Medulla oblongata (tissue), 1 donor: ENCODE data around the gene CNOT1.
"Not testable (repeated sequence)": the region's sequence is repeated elsewhere in the genome, so short reads cannot be mapped to it uniquely, and the experiment has no call there.

Experiments
- DNase-seq: peaks from one replicate; pipeline ENCODE4 v3.0.0-alpha.2; 2015; ENCODE audit errors: extremely low spot score

CNOT1 gene

DNA sequence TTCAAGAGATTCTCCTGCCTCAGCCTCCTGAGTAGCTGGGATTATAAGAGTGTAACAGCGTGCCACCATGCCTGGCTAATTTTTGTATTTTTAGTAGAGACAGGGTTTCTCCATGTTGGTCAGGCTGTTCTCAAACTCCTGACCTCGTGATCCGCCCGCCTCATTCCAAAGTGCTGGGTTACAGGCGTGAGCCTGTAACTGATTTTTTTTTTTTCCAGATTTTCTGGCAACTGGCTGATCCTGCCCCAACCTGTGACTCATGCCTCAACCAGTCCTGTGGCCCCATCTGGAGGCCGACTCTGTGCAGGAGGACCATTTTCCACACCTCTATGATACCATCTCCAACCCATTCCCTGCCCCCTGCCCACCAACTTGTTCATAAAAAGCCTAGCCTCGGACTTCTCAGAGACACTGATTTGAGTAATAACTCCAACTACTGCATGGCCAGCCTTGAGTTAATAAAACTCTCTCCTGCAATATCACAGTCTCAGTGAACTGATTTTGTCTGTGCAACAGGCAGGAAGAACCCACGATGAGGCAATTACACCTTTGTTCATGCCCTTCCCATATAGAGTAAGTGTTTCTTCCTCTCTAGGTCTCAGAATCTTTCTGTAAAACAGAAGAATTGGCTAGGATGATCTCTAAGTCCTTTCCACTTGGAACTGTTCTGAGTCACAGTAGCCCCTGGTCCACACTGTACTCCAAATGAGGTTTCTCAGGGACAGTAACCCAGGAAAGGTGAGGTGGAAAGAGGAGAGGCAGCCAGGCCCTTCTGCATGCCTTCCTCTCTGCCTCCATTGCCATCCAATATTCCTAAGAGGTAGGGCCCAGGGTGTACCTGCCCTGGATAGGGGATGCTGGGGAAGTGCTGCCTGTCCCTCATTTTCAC, 8.8 kb upstream of the CNOT1 start:
- DNase-seq: peak; percentile 24

DNA sequence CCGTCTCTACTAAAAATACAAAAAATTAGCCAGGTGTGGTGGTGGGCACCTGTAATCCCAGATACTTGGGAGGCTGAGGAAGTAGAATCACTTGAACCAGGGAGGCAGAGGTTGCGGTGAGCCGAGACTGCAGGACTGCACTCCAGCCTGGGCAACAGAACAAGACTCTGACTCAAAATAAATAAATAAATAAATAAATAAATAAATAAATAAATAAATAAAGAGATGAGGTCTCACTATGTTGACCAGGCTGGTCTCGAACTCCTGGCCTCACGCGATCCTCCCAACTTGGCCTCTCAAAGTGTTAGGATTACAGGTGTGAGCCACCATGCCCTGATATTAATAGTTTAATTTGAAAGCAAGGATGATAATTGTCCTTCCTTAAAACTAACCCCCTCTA, 7.4 kb upstream of the CNOT1 start:
- not testable (repeated sequence) for DNase-seq

DNA sequence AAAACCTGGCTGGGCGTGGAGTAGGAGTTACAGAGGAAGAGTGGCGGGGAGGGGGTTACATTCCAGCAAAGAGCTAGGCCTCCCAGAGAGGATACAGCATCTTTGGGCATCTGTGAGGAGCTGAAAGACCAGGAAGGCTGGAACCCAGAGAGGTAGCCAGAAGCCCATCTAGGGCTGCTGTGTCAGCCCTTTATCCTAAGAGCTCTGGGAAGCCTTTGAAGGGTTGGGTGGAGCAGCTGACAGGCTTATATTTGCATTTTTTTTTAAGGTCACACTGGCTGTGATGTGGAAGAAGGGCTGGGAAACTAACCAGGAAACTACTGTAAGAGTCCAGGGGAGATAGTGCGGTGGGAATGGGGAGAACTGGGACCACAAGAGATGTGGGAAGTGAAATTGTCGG, 6.8 kb upstream of the CNOT1 start:
- no peak for DNase-seq

DNA sequence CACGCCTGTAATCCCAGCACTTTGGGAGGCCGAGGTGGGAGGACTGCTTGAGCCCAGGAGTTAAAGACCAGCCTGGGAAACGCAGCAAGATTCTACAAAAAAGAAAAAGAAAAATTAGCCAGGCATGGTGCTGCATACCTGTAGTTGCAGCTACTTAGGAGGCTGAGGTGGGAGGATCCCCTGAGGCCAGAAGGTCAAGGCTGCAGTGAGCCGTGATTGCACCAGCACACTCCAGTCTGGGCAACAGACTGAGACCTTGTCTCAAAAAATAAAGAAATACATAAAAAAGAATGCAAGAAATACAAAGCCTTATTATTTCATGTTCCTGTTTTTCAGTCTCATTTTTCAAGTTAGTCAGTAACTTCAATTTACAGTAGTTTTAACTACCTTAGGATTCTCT, 5.9 kb upstream of the CNOT1 start:
- DNase-seq: no peak

DNA sequence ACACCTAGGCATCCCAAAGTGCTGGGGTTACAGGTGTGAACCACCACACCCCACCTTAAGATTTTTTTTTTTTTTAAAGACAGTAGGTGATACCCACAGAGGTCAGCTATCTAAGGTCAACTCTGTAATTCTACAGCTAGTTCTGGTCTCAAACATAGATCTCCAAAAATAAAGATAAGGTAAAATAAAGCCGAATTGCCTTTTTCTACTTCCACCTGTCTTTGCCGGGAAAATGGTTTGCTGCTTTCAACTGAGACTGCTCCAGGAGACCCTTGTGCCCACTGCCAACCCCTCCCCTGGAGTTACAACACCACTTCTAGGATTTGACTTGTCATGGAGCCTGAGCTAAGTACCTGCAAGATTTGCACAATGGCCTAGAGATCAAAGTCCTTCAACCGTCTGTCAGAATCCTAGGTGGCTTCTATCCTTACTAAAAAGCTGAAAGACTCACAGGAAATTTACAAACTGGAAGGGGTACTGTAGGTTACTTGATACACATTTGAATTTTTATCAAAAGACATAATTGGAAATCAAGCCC, 4.7 kb upstream of the CNOT1 start:
- DNase-seq: no peak

DNA sequence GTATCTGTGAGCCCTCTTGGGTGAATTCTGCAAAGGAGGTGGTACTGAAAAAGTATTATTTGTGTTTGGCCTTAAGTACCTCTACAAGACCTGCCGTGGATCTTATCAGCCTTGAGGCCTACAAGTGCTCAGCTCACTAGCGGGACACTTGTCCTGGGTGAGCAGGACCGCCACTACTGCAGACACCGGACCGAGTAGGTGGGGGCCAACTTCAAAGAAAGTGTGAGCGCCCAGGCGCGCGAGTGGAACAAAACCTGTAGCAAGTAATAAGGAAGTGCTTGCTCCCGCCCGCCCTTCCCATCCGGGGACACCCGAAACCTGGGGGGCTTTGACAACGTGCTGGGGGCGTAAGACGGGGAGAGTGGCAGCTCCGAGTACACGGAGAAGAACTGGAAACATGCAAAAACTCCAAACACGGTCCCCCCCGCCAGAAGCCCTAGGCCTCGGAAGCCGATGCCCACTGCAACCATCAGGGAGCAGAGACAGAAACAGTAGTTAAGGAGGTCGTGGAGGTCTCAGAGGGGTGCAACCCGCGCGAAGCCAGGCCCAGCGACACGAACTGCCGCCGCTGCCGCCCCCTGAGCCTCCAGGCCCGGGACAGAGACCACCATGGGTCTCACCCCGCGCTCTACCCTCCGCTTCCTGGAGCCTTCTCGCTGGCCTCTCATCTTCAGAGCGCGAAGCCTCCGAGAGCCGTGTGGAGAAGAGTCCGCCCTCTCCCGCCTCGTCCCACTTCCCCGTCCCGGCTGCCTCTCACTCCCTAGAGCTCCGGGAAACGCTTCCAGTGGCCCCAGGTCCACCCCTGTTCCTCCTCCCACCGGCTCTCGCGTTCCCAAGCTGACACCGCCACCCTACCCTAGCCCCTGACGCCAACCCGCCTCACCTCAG, 537 bp downstream of the CNOT1 start:
- DNase-seq: peak; percentile 60

DNA sequence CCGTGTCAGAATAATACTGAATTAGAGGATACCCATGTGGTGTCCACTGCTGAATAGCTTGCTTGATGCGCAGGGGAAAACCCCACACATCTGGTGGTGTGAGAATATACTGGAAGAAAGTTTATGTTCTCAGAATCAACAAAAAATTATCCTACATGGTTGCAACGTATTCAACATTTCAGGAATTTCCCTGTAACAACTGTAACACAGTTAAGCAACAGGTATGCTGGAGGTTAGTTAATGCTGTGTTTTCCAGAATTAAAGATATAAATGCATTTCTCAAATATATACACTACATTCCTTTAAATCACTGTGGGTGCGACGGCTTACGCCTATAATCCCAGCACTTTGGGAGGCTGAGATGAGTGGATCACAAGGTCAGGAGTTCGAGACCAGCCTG, 5.4 kb downstream of the CNOT1 start:
- DNase-seq: no peak

DNA sequence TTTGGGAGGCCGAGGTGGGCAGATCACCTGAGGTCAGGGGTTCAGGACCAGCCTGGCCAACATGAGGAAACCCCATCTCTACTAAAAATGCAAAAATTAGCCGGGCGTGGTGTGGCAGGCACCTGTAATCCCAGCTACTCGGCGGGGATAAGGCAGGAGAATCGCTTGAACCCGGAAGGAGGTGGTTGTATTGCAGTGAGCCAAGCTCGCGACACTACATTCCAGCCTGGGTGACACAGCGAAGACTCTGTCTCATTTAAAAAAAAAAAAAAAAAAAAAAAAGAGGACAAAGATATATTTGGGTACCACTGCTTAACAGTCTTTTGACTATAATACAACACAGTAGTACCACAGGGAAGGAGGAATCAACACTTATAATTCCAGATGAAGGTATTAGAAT, 9.2 kb downstream of the CNOT1 start:
- no peak for DNase-seq

DNA sequence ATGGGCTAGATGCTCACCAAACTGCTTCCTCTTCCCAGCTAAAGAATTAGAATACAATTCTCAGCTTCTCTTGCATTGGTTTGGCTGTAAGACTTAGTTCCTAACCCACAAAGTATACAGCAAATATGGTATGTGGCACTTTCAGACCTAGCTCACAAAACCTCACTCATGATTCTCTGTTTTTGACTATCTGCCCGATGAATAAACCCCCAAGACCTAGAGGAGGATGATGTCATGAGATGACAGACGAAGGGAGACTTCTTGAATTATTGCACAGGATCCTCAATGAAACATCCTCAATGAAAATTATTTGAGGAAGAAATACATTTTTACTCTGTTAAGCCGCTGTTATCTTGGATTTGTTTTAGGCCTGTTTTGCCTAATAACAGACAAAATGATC, 14.3 kb downstream of the CNOT1 start:
- no peak for DNase-seq

DNA sequence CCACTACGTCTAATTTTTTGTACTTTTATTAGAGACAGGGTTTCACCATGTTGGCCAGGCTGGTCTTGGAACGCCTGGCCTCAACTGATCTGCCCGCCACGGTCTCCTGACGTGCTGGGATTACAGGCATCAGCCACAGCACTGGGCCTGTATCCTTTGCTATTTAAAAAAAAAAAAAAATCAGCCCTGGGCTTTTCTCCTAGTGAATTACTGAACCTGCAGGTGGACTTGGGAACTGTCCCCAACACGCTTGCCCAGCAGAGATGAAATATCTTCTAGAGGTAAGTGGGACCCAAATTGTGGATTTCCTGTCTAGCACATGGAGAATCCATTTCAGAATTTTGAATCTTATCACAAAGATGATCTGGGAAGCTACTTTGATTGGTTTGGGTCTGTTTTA, 14.8 kb downstream of the CNOT1 start:
- no peak for DNase-seq

DNA sequence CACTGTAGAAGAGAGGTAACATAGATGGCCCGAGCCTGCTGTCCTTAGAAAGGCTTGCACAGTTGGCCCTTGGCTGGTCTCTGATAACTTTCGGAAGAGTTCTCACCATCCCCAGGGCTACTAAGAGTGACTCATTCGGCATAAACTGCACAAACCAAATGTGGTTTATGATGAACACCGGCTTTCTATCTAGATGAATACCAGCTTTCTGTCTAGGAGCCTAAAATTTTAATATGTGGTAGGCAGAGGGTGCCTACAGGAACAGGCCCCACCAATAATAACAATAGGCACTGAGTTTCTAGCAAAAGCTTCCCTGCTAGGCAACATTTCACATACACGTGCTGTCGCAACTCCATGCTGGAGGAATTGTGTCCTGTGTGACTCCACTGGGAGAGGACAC, 15.4 kb downstream of the CNOT1 start:
- no peak for DNase-seq

DNA sequence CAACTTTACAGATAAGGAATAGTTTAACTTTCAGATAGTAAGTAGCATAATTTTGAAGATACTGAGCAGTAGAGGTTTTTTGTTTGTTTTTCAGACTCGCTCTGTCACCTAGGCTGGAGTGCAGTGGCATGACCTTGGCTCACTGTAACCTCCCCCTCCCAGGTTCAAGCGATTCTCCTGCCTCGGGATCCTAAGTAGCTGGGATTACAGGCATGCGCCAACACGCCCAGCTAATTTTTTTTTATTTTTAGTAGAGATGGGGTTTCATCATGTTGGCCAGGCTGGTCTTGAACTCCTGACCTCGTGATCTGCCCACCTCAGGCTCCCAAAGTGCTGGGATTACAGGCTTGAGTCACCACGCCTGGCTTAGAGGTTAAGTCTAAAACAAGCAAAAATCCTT, 16.7 kb downstream of the CNOT1 start:
- not testable (repeated sequence) for DNase-seq

DNA sequence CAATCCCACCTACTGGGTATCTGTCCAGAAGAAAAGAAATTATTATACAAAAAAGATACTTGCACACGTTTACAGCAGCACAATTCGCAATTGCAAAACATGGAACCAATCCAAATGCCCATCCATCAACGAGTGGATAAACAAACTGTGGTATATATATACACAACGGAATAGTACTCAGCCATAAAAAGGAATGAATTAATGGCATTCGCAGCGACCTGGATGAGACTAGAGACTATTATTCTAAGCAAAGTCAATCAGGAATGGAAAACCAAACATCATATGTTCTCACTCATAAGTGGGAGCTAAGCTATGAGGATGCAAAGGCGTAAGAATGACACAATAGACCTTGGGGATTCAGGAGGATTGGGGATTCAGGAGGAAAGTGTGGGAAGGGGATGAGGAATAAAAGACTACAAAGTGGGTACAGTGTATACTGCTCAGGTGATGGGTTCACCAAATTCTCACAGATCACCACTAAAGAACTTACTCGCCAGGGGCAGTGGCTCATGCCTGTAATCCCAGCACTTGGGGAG, 21.0 kb downstream of the CNOT1 start:
- no peak for DNase-seq

DNA sequence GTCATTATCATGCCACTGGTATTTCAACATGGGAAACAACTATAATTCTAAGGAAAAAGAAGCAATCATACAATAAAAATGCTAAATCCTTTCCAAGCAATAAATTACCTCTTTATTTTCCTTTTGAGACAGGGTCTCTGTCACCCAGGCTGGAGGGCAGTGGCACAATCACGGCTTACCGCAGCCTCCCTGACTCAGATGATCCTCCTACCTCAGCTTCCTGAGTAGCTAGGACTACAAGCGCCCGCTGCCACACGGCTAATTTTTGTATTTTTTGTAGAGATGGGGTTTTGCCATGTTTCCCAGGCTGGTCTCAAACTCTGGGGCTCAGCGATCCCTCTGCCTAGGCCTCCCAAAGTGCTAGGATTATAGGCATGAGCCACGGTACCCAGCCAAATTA, 24.1 kb downstream of the CNOT1 start:
- no peak for DNase-seq

DNA sequence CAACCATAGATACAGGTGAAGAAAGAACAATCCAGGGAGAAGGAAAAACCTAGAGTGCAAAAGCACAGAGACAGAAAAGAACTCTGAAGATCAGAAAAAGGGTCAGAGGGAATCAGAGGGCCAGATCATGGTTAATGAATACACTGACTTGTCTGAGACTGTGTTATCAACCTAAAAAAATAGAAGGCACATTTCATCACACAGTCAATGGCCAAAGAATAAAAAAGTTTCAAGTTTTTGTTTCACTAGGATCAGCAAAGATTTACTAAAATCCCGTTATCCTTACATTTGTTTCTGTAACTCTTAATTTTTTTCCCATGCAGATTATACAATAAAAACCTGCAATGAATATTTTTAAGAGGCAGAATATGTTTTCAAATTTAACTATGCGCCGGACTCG, 38.5 kb downstream of the CNOT1 start:
- no peak for DNase-seq

DNA sequence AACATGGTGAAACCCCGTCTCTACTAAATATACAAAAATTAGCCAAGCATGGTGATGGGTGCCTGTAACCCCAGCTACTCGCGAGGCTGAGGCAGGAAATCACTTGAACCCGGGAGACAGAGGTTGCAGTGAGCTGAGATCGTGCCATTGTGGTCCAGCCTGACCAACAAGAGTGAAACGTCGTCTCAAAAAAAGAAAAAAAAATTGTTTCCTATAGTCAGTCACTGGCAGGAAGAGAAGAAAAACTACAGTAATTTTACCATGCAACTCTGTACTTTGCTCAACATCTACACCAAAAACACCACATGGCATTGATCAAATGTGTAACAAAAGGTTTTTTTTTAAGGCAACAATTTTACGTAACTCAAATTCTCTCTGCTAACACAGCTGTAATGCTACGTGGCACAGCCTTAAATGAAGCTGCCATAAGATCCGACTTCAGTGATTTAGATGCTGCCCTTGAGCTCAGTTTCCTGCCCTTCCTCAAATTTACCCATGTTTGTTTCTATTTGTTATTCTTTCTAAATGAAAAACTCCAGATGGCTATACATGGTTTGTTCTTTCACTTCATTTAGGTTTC, 40.2 kb downstream of the CNOT1 start:
- DNase-seq: no peak

DNA sequence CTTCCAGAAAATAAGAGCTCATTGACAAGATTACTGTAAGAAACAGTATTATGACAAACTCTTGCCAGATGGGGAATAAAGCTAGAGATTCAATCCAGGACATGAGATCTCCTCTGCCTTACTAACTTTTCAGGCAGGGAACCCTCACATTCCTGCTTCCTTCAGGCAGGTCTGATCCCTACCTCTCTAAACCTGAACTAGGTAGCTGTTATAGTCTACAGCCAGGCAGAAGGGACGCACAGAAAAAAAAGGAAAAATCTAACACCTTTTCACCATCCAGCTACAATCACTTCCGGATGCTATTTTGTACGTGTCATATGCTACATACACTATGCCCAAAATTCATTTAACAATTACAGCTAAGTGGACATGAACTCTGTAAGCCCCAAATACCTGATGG, 41.2 kb downstream of the CNOT1 start:
- no peak for DNase-seq

DNA sequence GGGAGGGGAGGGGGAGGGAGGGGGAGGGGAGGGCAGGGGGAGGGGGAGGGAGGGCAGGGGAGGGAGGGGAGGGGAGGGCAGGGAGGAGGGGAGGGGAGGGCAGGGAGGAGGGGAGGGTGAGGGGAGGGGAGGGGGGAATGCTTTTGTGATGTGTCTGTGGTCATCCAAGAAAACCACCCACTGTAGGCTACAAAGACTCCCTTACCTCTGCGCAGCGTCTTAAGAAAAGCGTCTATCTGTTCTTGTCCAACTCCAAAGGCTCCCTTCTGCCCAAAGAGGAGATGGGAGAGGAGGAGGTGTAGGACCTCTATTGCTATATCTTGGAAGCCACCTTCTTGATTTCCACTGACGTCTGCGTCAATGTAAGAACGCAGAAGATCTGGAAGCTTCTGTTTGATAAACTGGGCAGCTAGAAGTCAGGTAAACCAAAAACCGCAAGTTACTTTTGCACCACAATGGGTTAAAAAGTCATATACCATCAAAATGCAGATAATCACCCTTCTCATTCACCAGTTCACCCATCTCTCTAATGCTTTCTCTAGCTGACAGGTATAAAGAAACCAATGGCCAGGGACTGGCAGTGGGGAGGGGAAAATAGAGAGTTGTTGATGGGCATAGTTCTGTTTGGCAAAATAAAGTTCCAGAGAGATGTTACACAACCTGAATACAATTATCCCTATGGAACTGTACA, 43.1 kb downstream of the CNOT1 start:
- no peak for DNase-seq

DNA sequence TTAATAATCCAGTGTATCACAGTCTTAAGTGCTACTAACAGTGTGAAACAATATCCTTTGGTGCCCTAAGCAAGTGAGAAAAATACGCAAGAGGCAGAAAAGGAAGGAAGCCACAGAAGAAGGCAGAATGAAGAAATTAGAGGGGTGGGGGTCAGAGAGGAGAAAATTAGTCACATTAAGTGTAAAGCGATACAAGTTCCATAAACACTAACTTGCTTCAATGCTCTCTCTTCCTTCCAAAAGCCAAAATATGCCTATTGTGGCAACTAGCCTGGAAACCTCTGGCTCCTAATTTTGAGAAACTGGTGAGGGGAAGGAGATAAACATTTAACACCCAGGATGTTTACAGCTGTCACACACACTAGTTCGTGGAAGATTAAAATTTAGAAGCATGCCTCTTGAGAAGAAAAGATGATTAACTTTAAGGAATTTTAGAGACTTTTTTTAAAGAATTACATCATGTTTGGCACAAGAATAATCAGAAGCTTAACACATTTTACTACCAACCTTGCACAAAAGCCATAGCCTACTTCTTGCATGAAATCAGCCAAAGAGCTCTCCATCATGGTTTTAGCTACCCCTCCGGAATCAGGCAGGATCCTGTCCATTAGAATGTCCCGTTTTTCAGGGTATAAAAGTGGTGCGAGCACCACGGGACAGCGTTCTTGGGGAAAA, 44.7 kb downstream of the CNOT1 start:
- DNase-seq: no peak

DNA sequence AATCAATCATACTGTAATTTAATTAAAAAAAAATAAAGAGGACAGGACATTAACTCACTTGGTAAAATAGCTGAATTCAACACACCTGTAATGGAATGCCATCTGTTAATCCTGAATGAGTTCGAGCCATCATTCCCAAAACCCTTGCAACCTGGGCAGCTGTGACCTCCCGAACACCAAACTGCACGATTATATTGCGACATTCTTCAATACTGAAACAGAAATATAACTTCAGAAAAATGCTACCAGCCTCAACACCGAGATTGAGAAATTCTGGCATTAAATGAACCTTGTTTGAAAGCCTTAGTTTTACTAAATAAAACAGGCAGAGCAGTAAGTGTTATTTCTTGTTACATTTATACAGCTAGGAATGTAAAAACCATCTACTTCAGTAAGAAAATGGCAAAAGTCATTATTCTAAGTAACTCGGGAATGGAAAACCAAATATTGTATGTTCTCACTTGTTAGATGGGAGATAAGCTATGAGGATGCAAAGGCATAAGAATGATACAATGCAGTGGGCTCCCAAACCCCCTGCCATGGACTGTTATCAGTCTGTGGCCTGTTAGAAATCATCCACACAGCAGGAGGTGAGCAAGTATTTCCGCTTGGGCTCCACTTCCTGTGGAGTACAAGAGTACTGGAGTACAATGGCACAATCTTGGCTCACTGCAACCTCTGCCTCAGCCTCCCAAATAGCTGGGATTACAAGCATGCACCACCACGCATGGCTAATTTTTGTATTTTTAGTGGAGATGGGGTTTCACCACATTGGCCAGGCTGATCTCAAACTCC, 46.5 kb downstream of the CNOT1 start:
- no peak for DNase-seq
